Suprapubic skin (tissue), 4 donors: Measurements from ENCODE around the gene TECPR2. TPM values are rescaled to one million over a fixed set of nuclear protein-coding genes. Genes with fewer than 3 reads are reported as not detected.

Experiments used
- DNase-seq, 2 donors: peaks; one replicate each; pipeline ENCODE4 v3.0.0-alpha.2; 2019; ENCODE audit warnings: low spot score in 2 of 2
- H3K27ac ChIP-seq: fragments of 200-600 bp; sonication (generic); one replicate; pipeline ENCODE4 v1.5.1; 2019
- H3K27me3 ChIP-seq: fragments of 200-600 bp; sonication (generic); one replicate; pipeline ENCODE4 v1.5.1; 2019
- H3K36me3 ChIP-seq: fragments of 200-600 bp; sonication (generic); one replicate; pipeline ENCODE4 v1.5.1; 2019
- H3K4me1 ChIP-seq: fragments of 200-600 bp; sonication (generic); one replicate; pipeline ENCODE4 v1.5.1; 2019
- H3K4me3 ChIP-seq: fragments of 200-600 bp; sonication (generic); one replicate; pipeline ENCODE4 v1.5.1; 2019; ENCODE audit warnings: mild to moderate bottlenecking
- H3K9me3 ChIP-seq: fragments of 200-600 bp; sonication (generic); one replicate; pipeline ENCODE4 v1.5.1; 2019
- CTCF ChIP-seq, 2 donors: fragments of 200-600 bp in 1 of 2; fragments of 450-650 bp in 1 of 2; sonication (generic) in 1 of 2; IDR thresholded peaks; one replicate each; pipeline ENCODE4 v1.5.1; 2016 to 2019; ENCODE audit warnings: antibody characterized with exemption in 2 of 2, mild to moderate bottlenecking in 1 of 2, moderate library complexity in 1 of 2
- EP300 ChIP-seq: sonication (generic); formaldehyde crosslinking; IDR thresholded peaks from one replicate; pipeline ENCODE4 v1.6.1; 2017; ENCODE audit warnings: antibody characterized with exemption
- POLR2A ChIP-seq, 2 donors: fragments of 450-650 bp; IDR thresholded peaks; one replicate each; pipeline ENCODE4 v1.6.1; 2017; ENCODE audit warnings: antibody characterized with exemption in 2 of 2, mild to moderate bottlenecking in 2 of 2, moderate library complexity in 2 of 2
- POLR2AphosphoS5 ChIP-seq, 3 donors: sonication (generic); formaldehyde crosslinking; IDR thresholded peaks; one replicate each; pipeline ENCODE4 v1.6.1; 2017; ENCODE audit warnings: antibody characterized with exemption in 3 of 3
- WGBS: methylation state at CpG from one replicate; pipeline ENCODE4 v1.1.5; 2018; 5-methylcytosine and 5-hydroxymethylcytosine counted together
- total RNA-seq, 4 donors: library from RNA; depleted of rRNA; stranded (reverse); fragments of >200 nt; gene quantifications; one replicate each; pipeline ENCODE4 v1.1.0, GENCODE V29; 2016

TECPR2 gene
- total RNA-seq, 4 donors from 2014 or later = 12.1 to 22.6 (median 16.8) TPM

GRCh38 chr14:102434647-102435175 lies 72.0 kb downstream of the TECPR2 start:
- 100% methylated on average over 1 of the region's 11 CpGs for WGBS
- Histone ChIP-seq H3K36me3 (peaks cover 36% of the 10 kb centered on the region), H3K4me3 (no peak overlapping the region), H3K27me3 (no peaks in the 10 kb centered on the region), H3K4me1 (peaks cover 4% of the 10 kb centered on the region), H3K27ac (no peak overlapping the region), H3K9me3 (no peaks in the 10 kb centered on the region)
- TF ChIP-seq POLR2A (IDR thresholded peaks at IDR 0.05) (no peak), CTCF (IDR thresholded peaks at IDR 0.05) (no peak), EP300 (no peak), POLR2AphosphoS5 (IDR thresholded peaks at IDR 0.05) (no peak)
- no peak for DNase-seq

GRCh38 chr14:102437997-102438915 lies 75.5 kb downstream of the TECPR2 start:
- Histone ChIP-seq H3K27ac (no peak overlapping the region), H3K36me3 (peaks cover 55% of the 10 kb centered on the region), H3K4me1 (peaks cover 4% of the 10 kb centered on the region), H3K27me3 (no peaks in the 10 kb centered on the region), H3K4me3 (peak overlapping the region; percentile 26), H3K9me3 (no peaks in the 10 kb centered on the region)
- peak; percentile 90 to 94 for DNase-seq
- TF ChIP-seq EP300 (no peak), CTCF (IDR thresholded peaks at IDR 0.05) (peak; percentile 49 to 76), POLR2AphosphoS5 (IDR thresholded peaks at IDR 0.05) (no peak), POLR2A (IDR thresholded peaks at IDR 0.05) (no peak)
- WGBS = 19% methylated on average over 19 of the region's 31 CpGs

- 93% methylated on average over 8 of the region's 8 CpGs for WGBS
- Histone ChIP-seq H3K4me1 (peaks cover 4% of the 10 kb centered on the region), H3K27me3 (no peaks in the 10 kb centered on the region), H3K36me3 (peaks cover 63% of the 10 kb centered on the region), H3K4me3 (no peak overlapping the region), H3K9me3 (no peaks in the 10 kb centered on the region), H3K27ac (no peak overlapping the region)
- TF ChIP-seq POLR2AphosphoS5 (IDR thresholded peaks at IDR 0.05) (no peak), CTCF (IDR thresholded peaks at IDR 0.05) (no peak), POLR2A (IDR thresholded peaks at IDR 0.05) (no peak), EP300 (no peak)
- DNase-seq = no peak
Observed at GRCh38 chr14:102439556-102439955, 76.8 kb downstream of the TECPR2 start.

GRCh38 chr14:102440392-102440791 lies 77.7 kb downstream of the TECPR2 start:
- no peaks in the 10 kb centered on the region for H3K27me3 ChIP-seq
- WGBS = 94% methylated on average over 11 of the region's 11 CpGs
- no peaks in the 10 kb centered on the region for H3K9me3 ChIP-seq
- no peak for DNase-seq
- no peak overlapping the region for H3K27ac ChIP-seq
- peaks cover 63% of the 10 kb centered on the region for H3K36me3 ChIP-seq
- H3K4me1 ChIP-seq = peaks cover 4% of the 10 kb centered on the region
- no peak for TF ChIP-seq EP300
- no peak overlapping the region for H3K4me3 ChIP-seq

GRCh38 chr14:102442241-102443211 lies 79.8 kb downstream of the TECPR2 start:
- Histone ChIP-seq H3K27ac (peak overlapping the region; percentile 4), H3K4me3 (no peak overlapping the region), H3K27me3 (no peaks in the 10 kb centered on the region), H3K9me3 (no peaks in the 10 kb centered on the region), H3K36me3 (peaks cover 67% of the 10 kb centered on the region), H3K4me1 (peaks cover 4% of the 10 kb centered on the region)
- TF ChIP-seq EP300 (no peak), POLR2A (IDR thresholded peaks at IDR 0.05) (no peak)
- no peak for DNase-seq
- 90% methylated on average over 15 of the region's 15 CpGs for WGBS
